B cell (primary cell): ENCODE measurements around the gene PIK3R1.

ENCODE experiments used
- CTCF ChIP-seq: fragments of 200-600 bp; IDR thresholded peaks from one replicate; pipeline ENCODE4 v1.8.0; 2022; ENCODE audit warnings: antibody characterized with exemption, mild to moderate bottlenecking
- EZH2 ChIP-seq: IDR thresholded peaks from 2 replicates; pipeline ENCODE4 v1.6.1; 2012; ENCODE audit warnings: borderline replicate concordance, low read depth, mild to moderate bottlenecking, moderate library complexity, low read length; ENCODE audit not compliant: insufficient read depth, poor library complexity, severe bottlenecking

DNA sequence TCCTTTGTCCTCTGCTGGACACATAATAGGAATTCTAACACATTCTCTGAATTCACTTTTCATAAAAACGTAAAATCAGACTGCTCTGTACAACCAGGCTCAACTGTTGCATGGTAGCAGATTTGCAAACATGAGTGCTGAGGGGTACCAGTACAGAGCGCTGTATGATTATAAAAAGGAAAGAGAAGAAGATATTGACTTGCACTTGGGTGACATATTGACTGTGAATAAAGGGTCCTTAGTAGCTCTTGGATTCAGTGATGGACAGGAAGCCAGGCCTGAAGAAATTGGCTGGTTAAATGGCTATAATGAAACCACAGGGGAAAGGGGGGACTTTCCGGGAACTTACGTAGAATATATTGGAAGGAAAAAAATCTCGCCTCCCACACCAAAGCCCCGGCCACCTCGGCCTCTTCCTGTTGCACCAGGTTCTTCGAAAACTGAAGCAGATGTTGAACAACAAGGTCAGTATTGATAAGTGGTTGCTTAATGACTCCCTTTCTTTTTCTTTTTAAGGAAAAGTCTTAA lies 11.1 kb downstream of the PIK3R1 start:
- TF ChIP-seq CTCF (no peak), EZH2 (no peak)
